ENCODE results near the gene TGM1. TPM values are rescaled to one million over a fixed set of nuclear protein-coding genes. Genes with fewer than 3 reads are reported as not detected.

TGM1 gene
- total and polyA plus RNA-seq, 2 experiments from 2014 or later, result 0.31 to 0.63 TPM

GRCh38 chr14:24243336-24243836 is 19.6 kb downstream of the TGM1 start:
- Mint-ChIP-seq H3K36me3 (ENCODE audit: low read depth) (peaks cover 26% of the 10 kb centered on the region), H3K27me3 (ENCODE audit: insufficient read depth, low read depth, poor library complexity) (peaks cover 17% of the 10 kb centered on the region), H3K27ac (peak overlapping the region; percentile 99), H3K4me1 (peaks cover 8% of the 10 kb centered on the region), H3K9me3 (no peaks in the 10 kb centered on the region), H3K4me3 (peak overlapping the region; percentile 97)
- peaks cover 3% of the 10 kb centered on the region; the same call in 1 of the 2 replicates for H3K27me3 ChIP-seq (ENCODE audit: insufficient read depth)
- H3K79me2 ChIP-seq (replicated peaks; ENCODE audit: insufficient read depth), result 0 out of 2 replicates have a peak, but pooled peaks cover 2% of the 10 kb centered on the region
- peak; percentile 47 for DNase-seq (ENCODE audit: low spot score)
- TF ChIP-seq POLR2AphosphoS5 (IDR thresholded peaks at IDR 0.05; ENCODE audit: low read depth), result no peak
- TF ChIP-seq STAT1 (IDR thresholded peaks at IDR 0.05; ENCODE audit: unreplicated experiment), result no peak
- TF ChIP-seq JUNB (IDR thresholded peaks at IDR 0.05; ENCODE audit: unreplicated experiment), result no peak
- TF ChIP-seq ZNF114 (CRISPR knock-in tag; IDR thresholded peaks at IDR 0.05), result no peak
- TF ChIP-seq, protein P1, sequence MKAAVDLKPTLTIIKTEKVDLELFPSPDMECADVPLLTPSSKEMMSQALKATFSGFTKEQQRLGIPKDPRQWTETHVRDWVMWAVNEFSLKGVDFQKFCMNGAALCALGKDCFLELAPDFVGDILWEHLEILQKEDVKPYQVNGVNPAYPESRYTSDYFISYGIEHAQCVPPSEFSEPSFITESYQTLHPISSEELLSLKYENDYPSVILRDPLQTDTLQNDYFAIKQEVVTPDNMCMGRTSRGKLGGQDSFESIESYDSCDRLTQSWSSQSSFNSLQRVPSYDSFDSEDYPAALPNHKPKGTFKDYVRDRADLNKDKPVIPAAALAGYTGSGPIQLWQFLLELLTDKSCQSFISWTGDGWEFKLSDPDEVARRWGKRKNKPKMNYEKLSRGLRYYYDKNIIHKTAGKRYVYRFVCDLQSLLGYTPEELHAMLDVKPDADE (IDR thresholded peaks at IDR 0.05), result no peak
- no peak for TF ChIP-seq EZH2phosphoT487 (IDR thresholded peaks at IDR 0.05; ENCODE audit: unreplicated experiment)
- no peak for TF ChIP-seq ZNF331 (CRISPR knock-in tag; IDR thresholded peaks at IDR 0.05; ENCODE audit: low read depth)
- TF ChIP-seq ZNF462 (CRISPR knock-in tag; IDR thresholded peaks at IDR 0.05), result no peak
- TF ChIP-seq, protein P2, sequence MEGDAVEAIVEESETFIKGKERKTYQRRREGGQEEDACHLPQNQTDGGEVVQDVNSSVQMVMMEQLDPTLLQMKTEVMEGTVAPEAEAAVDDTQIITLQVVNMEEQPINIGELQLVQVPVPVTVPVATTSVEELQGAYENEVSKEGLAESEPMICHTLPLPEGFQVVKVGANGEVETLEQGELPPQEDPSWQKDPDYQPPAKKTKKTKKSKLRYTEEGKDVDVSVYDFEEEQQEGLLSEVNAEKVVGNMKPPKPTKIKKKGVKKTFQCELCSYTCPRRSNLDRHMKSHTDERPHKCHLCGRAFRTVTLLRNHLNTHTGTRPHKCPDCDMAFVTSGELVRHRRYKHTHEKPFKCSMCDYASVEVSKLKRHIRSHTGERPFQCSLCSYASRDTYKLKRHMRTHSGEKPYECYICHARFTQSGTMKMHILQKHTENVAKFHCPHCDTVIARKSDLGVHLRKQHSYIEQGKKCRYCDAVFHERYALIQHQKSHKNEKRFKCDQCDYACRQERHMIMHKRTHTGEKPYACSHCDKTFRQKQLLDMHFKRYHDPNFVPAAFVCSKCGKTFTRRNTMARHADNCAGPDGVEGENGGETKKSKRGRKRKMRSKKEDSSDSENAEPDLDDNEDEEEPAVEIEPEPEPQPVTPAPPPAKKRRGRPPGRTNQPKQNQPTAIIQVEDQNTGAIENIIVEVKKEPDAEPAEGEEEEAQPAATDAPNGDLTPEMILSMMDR (conservative IDR thresholded peaks at IDR 0.05; ENCODE audit: low read depth in 2 of 2), result no peak
- TF ChIP-seq CREB1 (CRISPR knock-in tag; IDR thresholded peaks at IDR 0.05; ENCODE audit: low read depth), result no peak
- TF ChIP-seq EZH2 (IDR thresholded peaks at IDR 0.05; ENCODE audit: low read depth, unreplicated experiment), result no peak
- TF ChIP-seq REST (IDR thresholded peaks at IDR 0.05; ENCODE audit: unreplicated experiment), result no peak
- no peak for TF ChIP-seq NANOG (IDR thresholded peaks at IDR 0.05; ENCODE audit: borderline replicate concordance)
- H3K27ac ChIP-seq (ENCODE audit: low read depth), result peak overlapping the region; percentile 89
- H3K4me2 ChIP-seq, result peak overlapping the region; percentile 77
- H3K36me3 ChIP-seq (ENCODE audit: insufficient read depth), result no peaks in the 10 kb centered on the region; the same call in 1 of the 2 replicates
- ATAC-seq, result no peak; the same call in none of the 3 replicates
- peak overlapping the region; percentile 2; the same call in 1 of the 2 replicates for H2AFZ ChIP-seq
- no peaks in the 10 kb centered on the region for H3K9me2 ChIP-seq (ENCODE audit: insufficient read depth)
- peaks cover 10% of the 10 kb centered on the region for H3K4me1 ChIP-seq (ENCODE audit: insufficient read depth)
- H3K4me3 ChIP-seq, result peak overlapping the region; percentile 98
- H4K20me1 ChIP-seq (replicated peaks; ENCODE audit: insufficient read depth), result no peaks in the 10 kb centered on the region; the same call in 1 of the 2 replicates
- H3F3A ChIP-seq (replicated peaks; ENCODE audit: low read depth), result peaks cover 11% of the 10 kb centered on the region
